ENCODE results near the gene CSNK1G2.

CSNK1G2 gene

DNA sequence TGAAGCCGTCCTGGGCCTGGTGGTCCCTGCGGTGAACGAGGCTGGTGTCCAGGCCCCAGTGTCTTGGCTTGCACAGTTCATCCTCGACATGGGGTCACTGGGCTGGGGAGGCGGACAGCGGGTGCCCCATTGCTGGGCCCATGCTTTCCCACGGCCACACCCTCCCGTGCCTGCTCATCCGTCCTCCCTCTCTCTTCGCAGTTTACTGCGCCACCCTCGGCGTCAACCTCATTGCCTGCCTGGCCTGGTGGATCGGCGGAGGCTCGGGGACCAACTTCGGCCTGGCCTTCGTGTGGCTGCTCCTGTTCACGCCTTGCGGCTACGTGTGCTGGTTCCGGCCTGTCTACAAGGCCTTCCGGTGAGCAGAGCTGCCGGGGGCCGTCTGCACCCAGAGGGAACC lies 23.0 kb upstream of the CSNK1G2 start:
- no peak overlapping the region for H3K4me3 ChIP-seq (ENCODE audit: extremely low read depth, insufficient read depth, low read length, poor library complexity, severe bottlenecking)
- H3K36me3 ChIP-seq (ENCODE audit: control insufficient read depth, insufficient read depth, low read length), result peaks cover 90% of the 10 kb centered on the region
- H3K27ac ChIP-seq (ENCODE audit: low read depth, low read length, severe bottlenecking), result no peak overlapping the region
- 97 to 98% methylated on average over 24 to 25 of the region's 25 CpGs for WGBS, 2 experiments (ENCODE audit: insufficient coverage in 2 of 2)
- no peaks in the 10 kb centered on the region for H3K9me3 ChIP-seq (ENCODE audit: control insufficient read depth, low read length)
- H3K4me1 ChIP-seq (ENCODE audit: control insufficient read depth, insufficient read depth, low read length, poor library complexity, severe bottlenecking), result no peaks in the 10 kb centered on the region

- Histone ChIP-seq H3K9me3 (ENCODE audit: control insufficient read depth, low read length) (no peaks in the 10 kb centered on the region), H3K4me3 (ENCODE audit: extremely low read depth, insufficient read depth, low read length, poor library complexity, severe bottlenecking) (no peak overlapping the region), H3K4me1 (ENCODE audit: control insufficient read depth, insufficient read depth, low read length, poor library complexity, severe bottlenecking) (no peaks in the 10 kb centered on the region), H3K36me3 (ENCODE audit: control insufficient read depth, insufficient read depth, low read length) (peaks cover 87% of the 10 kb centered on the region), H3K27ac (ENCODE audit: low read depth, low read length, severe bottlenecking) (no peak overlapping the region)
- 96 to 99% methylated on average over 22 to 26 of the region's 28 CpGs for WGBS, 2 experiments (ENCODE audit: insufficient coverage in 2 of 2)
These were observed 22.0 kb upstream of the CSNK1G2 start for GRCh38 chr19:1918975-1919374.

DNA sequence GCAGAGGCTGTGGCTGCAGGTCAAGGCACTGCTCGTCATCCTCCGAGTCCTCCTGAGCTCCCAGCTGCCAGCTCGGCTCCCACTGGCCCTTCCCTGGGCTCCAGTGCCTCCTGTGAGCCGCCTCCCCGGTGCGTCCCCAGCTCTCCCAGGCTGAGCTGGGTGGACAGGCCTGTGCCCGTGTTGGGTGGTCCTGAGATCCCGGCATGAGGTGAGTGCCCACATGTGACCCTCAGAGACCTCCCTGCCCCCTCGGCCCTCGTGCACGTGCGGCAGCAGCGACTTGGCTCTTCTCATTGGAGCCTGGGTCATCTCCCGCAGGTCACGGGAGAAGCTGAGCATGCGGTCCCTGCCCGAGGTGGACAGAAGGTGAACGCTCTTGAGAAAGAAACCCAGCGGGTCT lies 20.3 kb upstream of the CSNK1G2 start:
- H3K36me3 ChIP-seq (ENCODE audit: control insufficient read depth, insufficient read depth, low read length), result peaks cover 86% of the 10 kb centered on the region
- no peaks in the 10 kb centered on the region for H3K4me1 ChIP-seq (ENCODE audit: control insufficient read depth, insufficient read depth, low read length, poor library complexity, severe bottlenecking)
- H3K4me3 ChIP-seq (ENCODE audit: extremely low read depth, insufficient read depth, low read length, poor library complexity, severe bottlenecking), result no peak overlapping the region
- H3K9me3 ChIP-seq (ENCODE audit: control insufficient read depth, low read length), result no peaks in the 10 kb centered on the region
- H3K27ac ChIP-seq (ENCODE audit: low read depth, low read length, severe bottlenecking), result no peak overlapping the region
- WGBS, 2 experiments (ENCODE audit: insufficient coverage in 2 of 2), result 97 to 98% methylated on average over 17 to 19 of the region's 19 CpGs

DNA sequence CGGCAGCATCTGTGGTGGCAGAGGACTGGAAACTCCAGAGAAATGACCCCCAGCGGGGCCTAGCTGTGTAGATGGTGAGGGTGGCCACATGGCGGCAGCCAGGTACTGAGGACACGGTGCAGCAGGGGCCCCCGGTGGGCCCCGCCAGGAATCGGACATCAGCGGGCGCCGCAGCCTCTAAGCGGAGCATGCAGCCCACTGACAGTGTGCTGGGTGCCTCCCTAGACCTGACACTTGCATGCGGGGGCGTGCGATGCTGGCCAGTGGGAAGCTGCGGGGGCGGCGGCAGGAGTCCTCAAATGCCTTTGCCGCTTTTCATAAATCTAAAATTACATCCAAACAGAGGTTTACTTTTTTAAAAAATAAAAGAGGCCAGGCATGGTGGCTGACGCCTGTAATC lies 19.6 kb upstream of the CSNK1G2 start:
- H3K4me3 ChIP-seq (ENCODE audit: extremely low read depth, insufficient read depth, low read length, poor library complexity, severe bottlenecking), result no peak overlapping the region
- no peaks in the 10 kb centered on the region for H3K9me3 ChIP-seq (ENCODE audit: control insufficient read depth, low read length)
- H3K4me1 ChIP-seq (ENCODE audit: control insufficient read depth, insufficient read depth, low read length, poor library complexity, severe bottlenecking), result no peaks in the 10 kb centered on the region
- H3K36me3 ChIP-seq (ENCODE audit: control insufficient read depth, insufficient read depth, low read length), result peaks cover 80% of the 10 kb centered on the region
- H3K27ac ChIP-seq (ENCODE audit: low read depth, low read length, severe bottlenecking), result no peak overlapping the region
- WGBS, 2 experiments (ENCODE audit: insufficient coverage in 2 of 2), result 95 to 99% methylated on average over 14 to 15 of the region's 19 CpGs

GRCh38 chr19:1921825-1922224 lies 19.1 kb upstream of the CSNK1G2 start:
- H3K4me1 ChIP-seq (ENCODE audit: control insufficient read depth, insufficient read depth, low read length, poor library complexity, severe bottlenecking), result no peaks in the 10 kb centered on the region
- H3K36me3 ChIP-seq (ENCODE audit: control insufficient read depth, insufficient read depth, low read length), result peaks cover 76% of the 10 kb centered on the region
- H3K4me3 ChIP-seq (ENCODE audit: extremely low read depth, insufficient read depth, low read length, poor library complexity, severe bottlenecking), result no peak overlapping the region
- WGBS, 2 experiments (ENCODE audit: insufficient coverage in 2 of 2), result 98% methylated on average over 12 to 15 of the region's 15 CpGs
- H3K27ac ChIP-seq (ENCODE audit: low read depth, low read length, severe bottlenecking), result no peak overlapping the region
- H3K9me3 ChIP-seq (ENCODE audit: control insufficient read depth, low read length), result no peaks in the 10 kb centered on the region

DNA sequence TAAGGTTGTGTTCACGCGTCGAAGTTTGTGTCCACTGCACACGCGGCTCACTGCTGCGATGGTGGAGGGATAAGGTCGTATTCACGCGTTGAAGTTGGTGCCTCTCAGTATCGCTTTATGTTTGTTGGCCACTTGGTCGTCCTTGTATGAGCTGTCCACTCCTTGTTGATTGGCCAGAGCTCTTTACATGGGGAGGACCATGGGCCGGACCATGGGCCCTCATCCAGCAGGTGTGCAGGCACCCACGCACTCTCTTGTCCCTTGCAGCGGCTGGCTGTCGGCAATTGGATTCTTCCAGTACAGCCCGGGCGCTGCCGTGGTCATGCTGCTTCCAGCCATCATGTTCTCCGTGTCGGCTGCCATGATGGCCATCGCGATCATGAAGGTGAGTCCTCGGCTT lies 18.2 kb upstream of the CSNK1G2 start:
- Histone ChIP-seq H3K9me3 (ENCODE audit: control insufficient read depth, low read length) (no peaks in the 10 kb centered on the region), H3K27ac (ENCODE audit: low read depth, low read length, severe bottlenecking) (no peak overlapping the region), H3K4me3 (ENCODE audit: extremely low read depth, insufficient read depth, low read length, poor library complexity, severe bottlenecking) (no peak overlapping the region), H3K36me3 (ENCODE audit: control insufficient read depth, insufficient read depth, low read length) (peaks cover 68% of the 10 kb centered on the region), H3K4me1 (ENCODE audit: control insufficient read depth, insufficient read depth, low read length, poor library complexity, severe bottlenecking) (no peaks in the 10 kb centered on the region)
- 94 to 100% methylated on average over 22 to 23 of the region's 23 CpGs for WGBS, 2 experiments (ENCODE audit: insufficient coverage in 2 of 2)

DNA sequence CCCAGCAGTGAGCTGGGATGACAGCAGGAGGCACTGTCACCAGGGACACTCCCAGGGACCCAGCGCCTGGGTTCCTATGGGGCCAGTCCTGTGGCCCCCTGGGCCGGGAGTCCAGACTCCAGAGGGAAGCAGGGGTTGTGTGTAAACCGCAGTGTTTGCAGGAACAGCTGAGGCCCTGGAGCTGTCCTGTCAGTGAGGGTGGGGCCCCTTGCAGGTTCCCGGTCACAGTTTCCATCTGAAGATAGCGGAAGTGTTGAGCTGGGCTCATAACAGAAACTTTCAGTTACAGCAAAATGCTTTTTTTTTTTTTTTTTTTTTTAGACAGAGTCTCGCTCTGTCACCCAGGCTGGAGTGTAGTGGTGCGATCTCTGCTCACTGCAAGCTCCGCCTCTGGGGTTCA lies 17.7 kb upstream of the CSNK1G2 start:
- no peak overlapping the region for H3K27ac ChIP-seq (ENCODE audit: low read depth, low read length, severe bottlenecking)
- 100% methylated on average over 4 to 5 of the region's 8 CpGs for WGBS, 2 experiments (ENCODE audit: insufficient coverage in 2 of 2)
- H3K9me3 ChIP-seq (ENCODE audit: control insufficient read depth, low read length), result no peaks in the 10 kb centered on the region
- H3K36me3 ChIP-seq (ENCODE audit: control insufficient read depth, insufficient read depth, low read length), result peaks cover 64% of the 10 kb centered on the region
- H3K4me3 ChIP-seq (ENCODE audit: extremely low read depth, insufficient read depth, low read length, poor library complexity, severe bottlenecking), result no peak overlapping the region
- no peaks in the 10 kb centered on the region for H3K4me1 ChIP-seq (ENCODE audit: control insufficient read depth, insufficient read depth, low read length, poor library complexity, severe bottlenecking)

- Histone ChIP-seq H3K4me1 (ENCODE audit: control insufficient read depth, insufficient read depth, low read length, poor library complexity, severe bottlenecking) (no peaks in the 10 kb centered on the region), H3K9me3 (ENCODE audit: control insufficient read depth, low read length) (no peaks in the 10 kb centered on the region), H3K27ac (ENCODE audit: low read depth, low read length, severe bottlenecking) (no peak overlapping the region), H3K36me3 (ENCODE audit: control insufficient read depth, insufficient read depth, low read length) (peaks cover 53% of the 10 kb centered on the region), H3K4me3 (ENCODE audit: extremely low read depth, insufficient read depth, low read length, poor library complexity, severe bottlenecking) (no peak overlapping the region)
- 95 to 97% methylated on average over 34 of the region's 35 CpGs for WGBS, 2 experiments (ENCODE audit: insufficient coverage in 2 of 2)
These were observed 16.5 kb upstream of the CSNK1G2 start for GRCh38 chr19:1924320-1924961.

GRCh38 chr19:1925544-1925943 lies 15.4 kb upstream of the CSNK1G2 start:
- 95 to 99% methylated on average over 14 of the region's 16 CpGs for WGBS, 2 experiments (ENCODE audit: insufficient coverage in 2 of 2)
- Histone ChIP-seq H3K27ac (ENCODE audit: low read depth, low read length, severe bottlenecking) (no peak overlapping the region), H3K4me3 (ENCODE audit: extremely low read depth, insufficient read depth, low read length, poor library complexity, severe bottlenecking) (no peak overlapping the region), H3K9me3 (ENCODE audit: control insufficient read depth, low read length) (no peaks in the 10 kb centered on the region), H3K36me3 (ENCODE audit: control insufficient read depth, insufficient read depth, low read length) (peaks cover 42% of the 10 kb centered on the region), H3K4me1 (ENCODE audit: control insufficient read depth, insufficient read depth, low read length, poor library complexity, severe bottlenecking) (no peaks in the 10 kb centered on the region)

- 20 to 26% methylated on average over 34 to 38 of the region's 42 CpGs for WGBS, 2 experiments (ENCODE audit: insufficient coverage in 2 of 2)
- Histone ChIP-seq H3K36me3 (ENCODE audit: control insufficient read depth, insufficient read depth, low read length) (peaks cover 9% of the 10 kb centered on the region), H3K4me1 (ENCODE audit: control insufficient read depth, insufficient read depth, low read length, poor library complexity, severe bottlenecking) (no peaks in the 10 kb centered on the region), H3K9me3 (ENCODE audit: control insufficient read depth, low read length) (peaks cover 5% of the 10 kb centered on the region), H3K4me3 (ENCODE audit: extremely low read depth, insufficient read depth, low read length, poor library complexity, severe bottlenecking) (peak overlapping the region; percentile 28), H3K27ac (ENCODE audit: low read depth, low read length, severe bottlenecking) (no peak overlapping the region)
These were observed 11.8 kb upstream of the CSNK1G2 start for GRCh38 chr19:1929021-1929742.

- peaks cover 10% of the 10 kb centered on the region for H3K9me3 ChIP-seq (ENCODE audit: control insufficient read depth, low read length)
- peaks cover 3% of the 10 kb centered on the region for H3K36me3 ChIP-seq (ENCODE audit: control insufficient read depth, insufficient read depth, low read length)
- no peaks in the 10 kb centered on the region for H3K4me1 ChIP-seq (ENCODE audit: control insufficient read depth, insufficient read depth, low read length, poor library complexity, severe bottlenecking)
- H3K27ac ChIP-seq (ENCODE audit: low read depth, low read length, severe bottlenecking), result no peak overlapping the region
- WGBS, 2 experiments (ENCODE audit: insufficient coverage in 2 of 2), result 91 to 100% methylated on average over 1 of the region's 1 CpG
- H3K4me3 ChIP-seq (ENCODE audit: extremely low read depth, insufficient read depth, low read length, poor library complexity, severe bottlenecking), result no peak overlapping the region
These were observed 9.5 kb upstream of the CSNK1G2 start for GRCh38 chr19:1931445-1931844.

All from mesodermal cell (in vitro differentiated cells).